Heart right ventricle (tissue), 16 donors: ENCODE data around the gene C5orf47. TPM values are rescaled to one million over a fixed set of nuclear protein-coding genes. Genes with fewer than 3 reads are reported as not detected.

ENCODE experiments used
- ATAC-seq, 8 donors: fragments of 200-7000 bp; cut with Tn5 transposase; one replicate each; pipeline ENCODE4 v1.9.1; 2020; ENCODE audit warnings: mild to moderate bottlenecking in 8 of 8, moderate library complexity in 8 of 8, moderate number of reproducible peaks in 1 of 8
- DNase-seq, 2 donors: peaks; one replicate each; pipeline ENCODE4 v3.0.0-alpha.2; 2020
- H3K27ac ChIP-seq, 10 donors: fragments of 200-600 bp; sonication (generic) in 2 of 10; one replicate each; pipeline versions ENCODE4 v1.5.0 to v1.8.0; 2020 to 2022; ENCODE audit warnings: mild to moderate bottlenecking in 3 of 10
- H3K27me3 ChIP-seq, 7 donors: fragments of 200-600 bp; one replicate each; pipeline ENCODE4 v1.8.0; 2021 to 2022; ENCODE audit warnings: mild to moderate bottlenecking in 2 of 7
- H3K36me3 ChIP-seq, 9 donors: fragments of 200-600 bp; sonication (generic) in 1 of 9; one replicate each; pipeline versions ENCODE4 v1.5.0 to v1.8.0; 2020 to 2022; ENCODE audit warnings: mild to moderate bottlenecking in 2 of 9
- H3K4me1 ChIP-seq, 9 donors: fragments of 200-600 bp; sonication (generic) in 1 of 9; one replicate each; pipeline versions ENCODE4 v1.5.0 to v1.8.0; 2020 to 2022; ENCODE audit warnings: mild to moderate bottlenecking in 4 of 9
- H3K4me3 ChIP-seq, 10 donors: fragments of 200-600 bp; sonication (generic) in 2 of 10; one replicate each; pipeline versions ENCODE4 v1.5.0 to v1.8.0; 2020 to 2022; ENCODE audit warnings: mild to moderate bottlenecking in 7 of 10, moderate library complexity in 2 of 10
- H3K9me3 ChIP-seq, 11 donors: fragments of 200-600 bp in 10 of 11; sonication (generic) in 2 of 11; one replicate each; pipeline versions ENCODE4 v1.5.0 to v1.8.0; 2013 to 2022; ENCODE audit warnings: mild to moderate bottlenecking in 2 of 11, control low read depth in 1 of 11, moderate library complexity in 1 of 11
- CTCF ChIP-seq, 9 donors: fragments of 200-600 bp; sonication (generic) in 2 of 9; IDR thresholded peaks; one replicate each; pipeline versions ENCODE4 v1.5.0 to v1.8.0; 2021 to 2022; ENCODE audit warnings: antibody characterized with exemption in 9 of 9, mild to moderate bottlenecking in 5 of 9, moderate library complexity in 1 of 9
- WGBS, 2 donors: extraction: QIAGEN DNeasy Blood & Tissue Kit; methylation state at CpG; one replicate each; pipeline ENCODE4 v1.1.7; 2013; ENCODE audit warnings: inconsistent platforms in 1 of 2; 5-methylcytosine and 5-hydroxymethylcytosine counted together
- intact Hi-C, 10 donors: fragments of 100-400 bp; cut with DNase I; formaldehyde crosslinking; loops; one replicate each; pipeline versions ENCODE4 v1.11.1 to v1.14.2; 2022
- polyA plus RNA-seq, 2 donors: library from polyadenylated mRNA; stranded (reverse); fragments of 200-250 nt; gene quantifications; one replicate each; pipeline ENCODE4 v1.2.3, GENCODE V29; 2013
- total RNA-seq, 10 donors: library from RNA; stranded (reverse); fragmentation: NEBNext Ultra II Directional in 3 of 10; extraction: Animal tissue kit (Norgen Biotek cat#: 25700) in 3 of 10; gene quantifications; one replicate each; pipeline versions ENCODE4 v1.2.1 to v1.2.4, GENCODE V29; 2021 to 2023
- donor health status: Arrhythmogenic right ventricular cardiomyopathy.
- donor health status: ischemic (EF 13 %, LVEDD 7.1; RV severe dilation, severe dysfunction).
- donor health status: healthy with polysubstance abuse.
- donor health status: DM: no; HTN: yes; CAD: no.
- donor health status: DM: no; HTN: no; CAD: no.
- donor health status: ischemic (EF 25% LVEDD 6.9; RV normal size, moderate dysfunction).
- donor health status: ischemic (EF 25% LVEDD 5.7; RV mildly dilated, moderate dysfunction).
- donor health status: healthy.
- donor health status: DM: yes; HTN: yes; CAD: no.
- donor health status: Ischemic cardiomyopathy.
- donor health status: ischemic (EF 35%, LVEDD 5.7; RV mildly dilated, moderate dysfunction).
- donor health status: nonischemic (EF 11% LVEDD 7.7; RV severe dilation, severe dysfunction).
- donor health status: DM: yes; HTN: yes; CAD: no.
- donor health status: PGD.
- donor health status: ischemic (EF 29% LVEDD 5.4; RV normal size, mild dysfunction).
- donor health status: nonischemic (EF 23%, LVEDD 6.1; RV moderate dilation, normal function).

C5orf47 gene
- total and polyA plus RNA-seq, 12 donors: 0.09 to 0.31 (median 0.21) TPM; not detected in 5

GRCh38 chr5:173950829-173951228, 38.1 kb upstream of the C5orf47 start:
- peak overlapping the region in 3 of 10 donors; percentile 8 to 36 (median 34) for H3K27ac ChIP-seq
- 48 to 58% methylated on average over 2 of the region's 2 CpGs for WGBS, 2 donors
- peaks cover 0 to 100% (median 65%) of the 10 kb centered on the region in 9 donors for H3K36me3 ChIP-seq
- intact Hi-C loops: loop anchor here in 2 of 10 donors (10.0 kb wide), 2 partner anchors 46 to 56 kb away; no protein-coding TSS in a partner anchor
- TF ChIP-seq CTCF (IDR thresholded peaks at IDR 0.05): no peak
- peaks cover 0 to 48% (median 14%) of the 10 kb centered on the region in 9 donors for H3K4me1 ChIP-seq
- no peaks in the 10 kb centered on the region for H3K9me3 ChIP-seq
- DNase-seq (no peak), ATAC-seq (no peak)
- H3K27me3 ChIP-seq: no peaks in the 10 kb centered on the region
- no peak overlapping the region for H3K4me3 ChIP-seq

- 67 to 68% methylated on average over 5 of the region's 5 CpGs for WGBS, 2 donors
- Histone ChIP-seq H3K27me3 (no peaks in the 10 kb centered on the region), H3K9me3 (no peaks in the 10 kb centered on the region), H3K4me3 (no peak overlapping the region), H3K4me1 (peaks cover 0 to 59% (median 22%) of the 10 kb centered on the region in 9 donors), H3K27ac (peak overlapping the region; percentile 40 to 86 (median 74)), H3K36me3 (peaks cover 0 to 100% (median 62%) of the 10 kb centered on the region in 9 donors)
- TF ChIP-seq CTCF (IDR thresholded peaks at IDR 0.05): no peak
- ATAC-seq (peak in 3 of 8 donors; percentile 23 to 64 (median 33)), DNase-seq (no peak)
- intact Hi-C loops: loop anchor here in 2 of 10 donors (10.0 kb wide), 2 partner anchors 49 to 59 kb away; no protein-coding TSS in a partner anchor
These were observed 35.4 kb upstream of the C5orf47 start for GRCh38 chr5:173953528-173954090.

- Histone ChIP-seq H3K27me3 (no peaks in the 10 kb centered on the region), H3K27ac (peak overlapping the region; percentile 60 to 86 (median 76)), H3K4me1 (peaks cover 0 to 64% (median 22%) of the 10 kb centered on the region in 9 donors), H3K36me3 (peaks cover 0 to 99% (median 58%) of the 10 kb centered on the region in 9 donors), H3K9me3 (no peaks in the 10 kb centered on the region), H3K4me3 (no peak overlapping the region)
- peak in 1 of 2 donors; percentile 21 for DNase-seq
- TF ChIP-seq CTCF (IDR thresholded peaks at IDR 0.05): no peak
- intact Hi-C loops: loop anchor here in 3 of 10 donors (5.0 to 10.0 kb wide), 3 partner anchors 50 to 188 kb away; no protein-coding TSS in a partner anchor
- peak; percentile 74 to 93 (median 90) for ATAC-seq
- 50 to 56% methylated on average over 6 of the region's 6 CpGs for WGBS, 2 donors
These were observed 34.1 kb upstream of the C5orf47 start for GRCh38 chr5:173954671-173955521.

GRCh38 chr5:173960986-173961385, 28.0 kb upstream of the C5orf47 start:
- peaks cover 0 to 57% (median 17%) of the 10 kb centered on the region in 9 donors for H3K36me3 ChIP-seq
- H3K9me3 ChIP-seq: no peaks in the 10 kb centered on the region
- H3K27me3 ChIP-seq: no peaks in the 10 kb centered on the region
- 54 to 69% methylated on average over 2 of the region's 2 CpGs for WGBS, 2 donors
- intact Hi-C loops: loop anchor here in 2 of 10 donors (5.0 to 10.0 kb wide), 3 partner anchors 34 to 196 kb away; no protein-coding TSS in a partner anchor
- peak overlapping the region in 1 of 10 donors; percentile 27 for H3K27ac ChIP-seq
- ATAC-seq (no peak), DNase-seq (no peak)
- no peak overlapping the region for H3K4me3 ChIP-seq
- TF ChIP-seq CTCF (IDR thresholded peaks at IDR 0.05): no peak
- H3K4me1 ChIP-seq: peaks cover 0 to 47% (median 13%) of the 10 kb centered on the region in 9 donors
